Right atrium auricular region (tissue), 2 donors: ENCODE data around the gene CALD1. TPM values are rescaled to one million over a fixed set of nuclear protein-coding genes. Genes with fewer than 3 reads are reported as not detected.
A peak's percentile ranks its signal among the peaks of the same experiment; 100 is the strongest.

Experiments
- DNase-seq: peaks from one replicate; pipeline ENCODE4 v3.0.0-alpha.2; 2019; ENCODE audit warnings: low spot score
- H3K27ac ChIP-seq, 2 donors: fragments of 200-600 bp; sonication (generic); 1 replicate in 1 of 2; 2 replicates in 1 of 2; pipeline ENCODE4 v1.5.1; 2016 to 2019
- H3K27me3 ChIP-seq, 2 donors: fragments of 200-600 bp; sonication (generic); one replicate each; pipeline versions ENCODE4 v1.5.1 to v1.6.0; 2017 to 2019
- H3K36me3 ChIP-seq: fragments of 200-600 bp; sonication (generic); one replicate; pipeline ENCODE4 v1.5.1; 2016
- H3K4me1 ChIP-seq, 2 donors: fragments of 200-600 bp; sonication (generic); one replicate each; pipeline versions ENCODE4 v1.5.1 to v1.6.0; 2017 to 2019
- H3K4me3 ChIP-seq, 2 donors: fragments of 200-600 bp; sonication (generic); 1 replicate in 1 of 2; 2 replicates in 1 of 2; pipeline ENCODE4 v1.5.1; 2017 to 2019; ENCODE audit warnings: mild to moderate bottlenecking in 1 of 2, moderate library complexity in 1 of 2
- H3K9me3 ChIP-seq, 2 donors: fragments of 200-600 bp; sonication (generic); one replicate each; pipeline ENCODE4 v1.5.1; 2019
- total RNA-seq, 2 donors: library from RNA; depleted of rRNA; stranded (reverse); fragments of >200 nt; gene quantifications; one replicate each; pipeline ENCODE4 v1.1.0, GENCODE V29; 2016
- TF ChIP-seq, protein P1 (sequence below), 2 donors: fragments of 200-600 bp; sonication (generic); IDR thresholded peaks; one replicate each; pipeline ENCODE4 v1.5.1; 2019; ENCODE audit warnings: antibody characterized with exemption in 2 of 2

CALD1 gene, protein sequence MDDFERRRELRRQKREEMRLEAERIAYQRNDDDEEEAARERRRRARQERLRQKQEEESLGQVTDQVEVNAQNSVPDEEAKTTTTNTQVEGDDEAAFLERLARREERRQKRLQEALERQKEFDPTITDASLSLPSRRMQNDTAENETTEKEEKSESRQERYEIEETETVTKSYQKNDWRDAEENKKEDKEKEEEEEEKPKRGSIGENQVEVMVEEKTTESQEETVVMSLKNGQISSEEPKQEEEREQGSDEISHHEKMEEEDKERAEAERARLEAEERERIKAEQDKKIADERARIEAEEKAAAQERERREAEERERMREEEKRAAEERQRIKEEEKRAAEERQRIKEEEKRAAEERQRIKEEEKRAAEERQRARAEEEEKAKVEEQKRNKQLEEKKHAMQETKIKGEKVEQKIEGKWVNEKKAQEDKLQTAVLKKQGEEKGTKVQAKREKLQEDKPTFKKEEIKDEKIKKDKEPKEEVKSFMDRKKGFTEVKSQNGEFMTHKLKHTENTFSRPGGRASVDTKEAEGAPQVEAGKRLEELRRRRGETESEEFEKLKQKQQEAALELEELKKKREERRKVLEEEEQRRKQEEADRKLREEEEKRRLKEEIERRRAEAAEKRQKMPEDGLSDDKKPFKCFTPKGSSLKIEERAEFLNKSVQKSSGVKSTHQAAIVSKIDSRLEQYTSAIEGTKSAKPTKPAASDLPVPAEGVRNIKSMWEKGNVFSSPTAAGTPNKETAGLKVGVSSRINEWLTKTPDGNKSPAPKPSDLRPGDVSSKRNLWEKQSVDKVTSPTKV
- 100 to 1,000 TPM; 119 to 157 TPM for total RNA-seq

GRCh38 chr7:134778941-134779740 lies at the start of gene CALD1:
Gene CALD1, plus strand, starts transcription at chr7:134779634. Its CDS starts 88,100 bp downstream, at chr7:134867734.
- TF ChIP-seq, protein P1, sequence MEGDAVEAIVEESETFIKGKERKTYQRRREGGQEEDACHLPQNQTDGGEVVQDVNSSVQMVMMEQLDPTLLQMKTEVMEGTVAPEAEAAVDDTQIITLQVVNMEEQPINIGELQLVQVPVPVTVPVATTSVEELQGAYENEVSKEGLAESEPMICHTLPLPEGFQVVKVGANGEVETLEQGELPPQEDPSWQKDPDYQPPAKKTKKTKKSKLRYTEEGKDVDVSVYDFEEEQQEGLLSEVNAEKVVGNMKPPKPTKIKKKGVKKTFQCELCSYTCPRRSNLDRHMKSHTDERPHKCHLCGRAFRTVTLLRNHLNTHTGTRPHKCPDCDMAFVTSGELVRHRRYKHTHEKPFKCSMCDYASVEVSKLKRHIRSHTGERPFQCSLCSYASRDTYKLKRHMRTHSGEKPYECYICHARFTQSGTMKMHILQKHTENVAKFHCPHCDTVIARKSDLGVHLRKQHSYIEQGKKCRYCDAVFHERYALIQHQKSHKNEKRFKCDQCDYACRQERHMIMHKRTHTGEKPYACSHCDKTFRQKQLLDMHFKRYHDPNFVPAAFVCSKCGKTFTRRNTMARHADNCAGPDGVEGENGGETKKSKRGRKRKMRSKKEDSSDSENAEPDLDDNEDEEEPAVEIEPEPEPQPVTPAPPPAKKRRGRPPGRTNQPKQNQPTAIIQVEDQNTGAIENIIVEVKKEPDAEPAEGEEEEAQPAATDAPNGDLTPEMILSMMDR (IDR thresholded peaks at IDR 0.05), result no peak
- Histone ChIP-seq H3K4me1 (peaks cover 0 to 49% of the 10 kb centered on the region in 2 donors), H3K36me3 (peaks cover 31% of the 10 kb centered on the region), H3K27me3 (no peaks in the 10 kb centered on the region), H3K4me3 (peak within 1 kb of the TSS; percentile 61 to 67), H3K9me3 (no peaks in the 10 kb centered on the region), H3K27ac (peak within 1 kb of the TSS; percentile 84 to 97)
- peak; percentile 90 for DNase-seq

GRCh38 chr7:134729895-134730294 lies 49.5 kb upstream of the CALD1 start:
- Histone ChIP-seq H3K36me3 (no peaks in the 10 kb centered on the region), H3K9me3 (no peaks in the 10 kb centered on the region), H3K4me1 (peaks cover 0 to 33% of the 10 kb centered on the region in 2 donors), H3K27ac (peak overlapping the region; percentile 56 to 58), H3K4me3 (no peak overlapping the region), H3K27me3 (no peaks in the 10 kb centered on the region)
- TF ChIP-seq, protein P1 (IDR thresholded peaks at IDR 0.05), result no peak
- no peak for DNase-seq

- Histone ChIP-seq H3K4me3 (no peak overlapping the region), H3K36me3 (no peaks in the 10 kb centered on the region), H3K9me3 (no peaks in the 10 kb centered on the region), H3K4me1 (peaks cover 0 to 33% of the 10 kb centered on the region in 2 donors), H3K27ac (peak overlapping the region; percentile 56 to 58), H3K27me3 (no peaks in the 10 kb centered on the region)
- DNase-seq, result no peak
- TF ChIP-seq, protein P1 (IDR thresholded peaks at IDR 0.05), result no peak
Observed at GRCh38 chr7:134730411-134730829, 49.0 kb upstream of the CALD1 start.

DNA sequence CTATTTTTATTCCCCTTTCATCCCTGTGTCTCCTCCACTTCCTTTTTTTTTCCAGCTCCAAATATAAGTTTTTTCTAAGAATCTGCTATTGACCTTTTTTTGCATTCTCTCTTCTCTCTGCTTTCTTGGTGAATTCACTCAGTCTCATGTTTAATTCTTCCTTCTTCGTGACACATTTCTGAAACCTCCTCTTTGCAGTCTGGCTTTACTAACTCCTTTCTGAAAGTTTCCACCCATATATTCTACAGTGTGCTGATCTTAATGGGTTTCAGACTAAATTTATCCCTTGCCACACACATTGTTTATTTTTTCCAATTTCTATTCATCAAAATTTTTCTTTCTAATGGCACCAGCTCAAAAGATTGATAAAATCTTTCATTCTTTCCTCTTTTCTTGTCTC lies 47.8 kb upstream of the CALD1 start:
- Histone ChIP-seq H3K27ac (peak overlapping the region in 1 of 2 donors; percentile 56), H3K4me1 (peaks cover 0 to 33% of the 10 kb centered on the region in 2 donors), H3K36me3 (no peaks in the 10 kb centered on the region), H3K9me3 (no peaks in the 10 kb centered on the region), H3K4me3 (no peak overlapping the region), H3K27me3 (no peaks in the 10 kb centered on the region)
- DNase-seq, result no peak
- TF ChIP-seq, protein P1 (IDR thresholded peaks at IDR 0.05), result no peak

- no peak overlapping the region for H3K4me3 ChIP-seq
- TF ChIP-seq, protein P1 (IDR thresholded peaks at IDR 0.05), result no peak
- H3K27ac ChIP-seq, result no peak overlapping the region
- H3K4me1 ChIP-seq, result peaks cover 0 to 33% of the 10 kb centered on the region in 2 donors
- no peaks in the 10 kb centered on the region for H3K27me3 ChIP-seq
- no peak for DNase-seq
- H3K9me3 ChIP-seq, result no peaks in the 10 kb centered on the region
- H3K36me3 ChIP-seq, result no peaks in the 10 kb centered on the region
Observed at GRCh38 chr7:134732728-134733127, 46.7 kb upstream of the CALD1 start.
